ENCODE data around the gene BANK1.

Gene BANK1

GRCh38 chr4:101850698-101851097 is 60.2 kb downstream of the BANK1 start:
- TF ChIP-seq CTCF (conservative IDR thresholded peaks at IDR 0.05; ENCODE audit: low read depth) = no peak
- CTCF ChIA-PET = no interaction called here
- POLR2A ChIA-PET (ENCODE audit: low non-redundant PET) = no interaction called here
- no peak overlapping the region for H3K27ac ChIP-seq
- DNase-seq (ENCODE audit: low spot score) = no peak

- H3K27ac ChIP-seq = no peak overlapping the region
- no peak for DNase-seq (ENCODE audit: low spot score)
- ChIA-PET CTCF (no interaction called here), POLR2A (ENCODE audit: low non-redundant PET) (no interaction called here)
- TF ChIP-seq CTCF (conservative IDR thresholded peaks at IDR 0.05; ENCODE audit: low read depth) = no peak
Observed at GRCh38 chr4:101851672-101852071, 61.1 kb downstream of the BANK1 start.

GRCh38 chr4:101853028-101853427 is 62.5 kb downstream of the BANK1 start:
- no peak overlapping the region for H3K27ac ChIP-seq
- ChIA-PET CTCF (interaction anchor here (0.7 kb wide), 1 partner anchor 388 kb away, joined by 3 read pairs; no protein-coding TSS in a partner anchor), POLR2A (ENCODE audit: low non-redundant PET) (no interaction called here)
- no peak for DNase-seq (ENCODE audit: low spot score)
- no peak for TF ChIP-seq CTCF (conservative IDR thresholded peaks at IDR 0.05; ENCODE audit: low read depth)

- ChIA-PET POLR2A (ENCODE audit: low non-redundant PET) (no interaction called here), CTCF (no interaction called here)
- DNase-seq (ENCODE audit: low spot score) = no peak
- no peak overlapping the region for H3K27ac ChIP-seq
- TF ChIP-seq CTCF (conservative IDR thresholded peaks at IDR 0.05; ENCODE audit: low read depth) = no peak
Observed at GRCh38 chr4:101853691-101854090, 63.2 kb downstream of the BANK1 start.

GRCh38 chr4:101855239-101855638 is 64.7 kb downstream of the BANK1 start:
- no peak for DNase-seq (ENCODE audit: low spot score)
- ChIA-PET CTCF (interaction anchor here (0.6 kb wide), 1 partner anchor 27 kb away, joined by 6 read pairs; no protein-coding TSS in a partner anchor), POLR2A (ENCODE audit: low non-redundant PET) (no interaction called here)
- H3K27ac ChIP-seq = no peak overlapping the region
- TF ChIP-seq CTCF (conservative IDR thresholded peaks at IDR 0.05; ENCODE audit: low read depth) = no peak

- no peak overlapping the region for H3K27ac ChIP-seq
- POLR2A ChIA-PET (ENCODE audit: low non-redundant PET) = no interaction called here
- no peak for TF ChIP-seq CTCF (conservative IDR thresholded peaks at IDR 0.05; ENCODE audit: low read depth)
- no peak for DNase-seq (ENCODE audit: low spot score)
- CTCF ChIA-PET = interaction anchor here (0.7 kb wide), 1 partner anchor 385 kb away, joined by 3 read pairs; no protein-coding TSS in a partner anchor
Observed at GRCh38 chr4:101856149-101856548, 65.6 kb downstream of the BANK1 start.

- no peak overlapping the region for H3K27ac ChIP-seq
- ChIA-PET POLR2A (ENCODE audit: low non-redundant PET) (no interaction called here), CTCF (interaction anchor here (0.6 to 0.7 kb wide), 2 partner anchors 46 to 65 kb away, joined by 3 read pairs; no protein-coding TSS in a partner anchor)
- DNase-seq (ENCODE audit: low spot score) = no peak
- TF ChIP-seq CTCF (conservative IDR thresholded peaks at IDR 0.05; ENCODE audit: low read depth) = no peak
Observed at GRCh38 chr4:101857176-101857575, 66.6 kb downstream of the BANK1 start.
